ENCODE results near the gene NEURL3.

NEURL3 gene

GRCh38 chr2:96511851-96512250 is 6.7 kb upstream of the NEURL3 start:
- Histone ChIP-seq H3K36me3 (no peaks in the 10 kb centered on the region), H3K4me3 (no peak overlapping the region), H3K27ac (no peak overlapping the region), H3K27me3 (no peaks in the 10 kb centered on the region), H3K9me3 (no peaks in the 10 kb centered on the region), H3K4me1 (peaks cover 0 to 20% (median 16%) of the 10 kb centered on the region in 4 donors)
- TF ChIP-seq CTCF (IDR thresholded peaks at IDR 0.05) = no peak
- peak in 1 of 2 donors; percentile 42 for DNase-seq
- intact Hi-C loops (cut with DNase I; ENCODE audit: low total_unique reads) = loop anchor here (10.0 kb wide), 1 partner anchor 487 kb away; no protein-coding TSS in a partner anchor

GRCh38 chr2:96510931-96511595 is 5.9 kb upstream of the NEURL3 start:
- no peaks in the 10 kb centered on the region for H3K27me3 ChIP-seq
- no peaks in the 10 kb centered on the region for H3K36me3 ChIP-seq
- H3K9me3 ChIP-seq = no peaks in the 10 kb centered on the region
- intact Hi-C loops (cut with DNase I; ENCODE audit: low total_unique reads) = loop anchor here (10.0 kb wide), 1 partner anchor 486 kb away; no protein-coding TSS in a partner anchor
- H3K4me3 ChIP-seq = no peak overlapping the region
- peaks cover 0 to 20% (median 16%) of the 10 kb centered on the region in 4 donors for H3K4me1 ChIP-seq
- TF ChIP-seq CTCF (IDR thresholded peaks at IDR 0.05) = no peak
- H3K27ac ChIP-seq = no peak overlapping the region
- DNase-seq = peak in 1 of 2 donors; percentile 54

- no peak for DNase-seq
- peaks cover 0 to 24% (median 16%) of the 10 kb centered on the region in 4 donors for H3K4me1 ChIP-seq
- no peaks in the 10 kb centered on the region for H3K9me3 ChIP-seq
- no peak overlapping the region for H3K27ac ChIP-seq
- no peak for TF ChIP-seq CTCF (IDR thresholded peaks at IDR 0.05)
- H3K36me3 ChIP-seq = no peaks in the 10 kb centered on the region
- no peaks in the 10 kb centered on the region for H3K27me3 ChIP-seq
- H3K4me3 ChIP-seq = no peak overlapping the region
- intact Hi-C loops (cut with DNase I; ENCODE audit: low total_unique reads) = loop anchor here (10.0 kb wide), 4 partner anchors 205 to 485 kb away; partner anchors contain the start of genes CIAO1, DUSP2, SNRNP200 and TMEM127
These were observed 4.7 kb upstream of the NEURL3 start for GRCh38 chr2:96509847-96510230.

- no peak overlapping the region for H3K27ac ChIP-seq
- H3K4me3 ChIP-seq = no peak overlapping the region
These were observed 4.1 kb upstream of the NEURL3 start for GRCh38 chr2:96509114-96509846.

More at GRCh38 chr2:96509114-96509846, 4.1 kb upstream of the NEURL3 start:
- intact Hi-C loops (cut with DNase I; ENCODE audit: low total_unique reads) = loop anchor here (10.0 kb wide), 3 partner anchors 204 to 364 kb away; partner anchors contain the start of genes CIAO1, DUSP2, SNRNP200 and TMEM127
- TF ChIP-seq CTCF (IDR thresholded peaks at IDR 0.05) = peak; percentile 98 to 99
- Histone ChIP-seq H3K4me1 (peaks cover 0 to 24% (median 16%) of the 10 kb centered on the region in 4 donors), H3K36me3 (no peaks in the 10 kb centered on the region), H3K27me3 (no peaks in the 10 kb centered on the region), H3K9me3 (no peaks in the 10 kb centered on the region)
- peak; percentile 87 to 92 for DNase-seq

Data from tibial artery (tissue), 4 donors.